NCI-H1105 treated with DMSO at 0.1 percent for 48 hours (cell line): ENCODE results near the gene DDX43.
"Not testable (repeated sequence)": the region's sequence is repeated elsewhere in the genome, so short reads cannot be mapped to it uniquely, and the experiment has no call there.

Experiments
- DNase-seq: peaks from one replicate; lab custom pipeline; 2025; lab: John Stamatoyannopoulos, UW

The DDX43 gene

DNA sequence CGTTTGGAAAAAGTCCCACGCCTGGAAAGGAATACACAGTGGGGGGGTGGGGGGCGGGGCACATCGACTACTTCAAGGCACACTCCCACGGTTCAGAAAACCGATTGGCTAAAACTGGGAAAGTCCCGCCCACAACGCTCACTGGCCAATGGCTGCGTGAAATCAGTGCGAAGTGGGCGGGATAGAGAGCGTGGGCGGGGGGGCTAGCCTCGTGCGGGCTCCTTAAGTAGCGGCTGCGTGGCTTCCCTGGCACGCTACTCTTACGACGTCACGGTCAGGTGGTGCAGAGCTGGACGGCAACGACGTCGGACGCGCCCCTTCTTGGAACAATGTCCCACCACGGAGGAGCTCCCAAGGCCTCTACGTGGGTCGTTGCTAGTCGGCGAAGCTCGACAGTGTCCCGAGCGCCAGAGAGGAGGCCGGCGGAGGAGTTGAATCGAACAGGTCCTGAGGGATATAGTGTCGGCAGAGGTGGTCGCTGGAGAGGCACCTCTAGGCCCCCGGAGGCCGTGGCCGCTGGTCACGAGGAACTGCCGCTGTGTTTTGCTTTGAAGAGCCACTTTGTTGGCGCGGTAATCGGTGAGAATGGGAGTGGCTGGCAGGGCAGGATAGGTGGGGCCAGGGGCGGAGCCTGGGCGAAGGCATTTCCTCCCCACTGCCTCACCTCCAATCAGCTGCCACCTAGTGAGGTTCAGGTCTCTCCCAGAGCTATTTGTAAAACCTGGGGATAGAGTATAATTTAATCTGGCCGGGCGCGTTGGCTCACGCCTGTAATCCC, at the start of gene DDX43:
Gene DDX43, plus strand, starts transcription at position 252 of the 778 bp plus-strand sequence. Its CDS starts 78 bp downstream, at position 330.
- DNase-seq = no peak

DNA sequence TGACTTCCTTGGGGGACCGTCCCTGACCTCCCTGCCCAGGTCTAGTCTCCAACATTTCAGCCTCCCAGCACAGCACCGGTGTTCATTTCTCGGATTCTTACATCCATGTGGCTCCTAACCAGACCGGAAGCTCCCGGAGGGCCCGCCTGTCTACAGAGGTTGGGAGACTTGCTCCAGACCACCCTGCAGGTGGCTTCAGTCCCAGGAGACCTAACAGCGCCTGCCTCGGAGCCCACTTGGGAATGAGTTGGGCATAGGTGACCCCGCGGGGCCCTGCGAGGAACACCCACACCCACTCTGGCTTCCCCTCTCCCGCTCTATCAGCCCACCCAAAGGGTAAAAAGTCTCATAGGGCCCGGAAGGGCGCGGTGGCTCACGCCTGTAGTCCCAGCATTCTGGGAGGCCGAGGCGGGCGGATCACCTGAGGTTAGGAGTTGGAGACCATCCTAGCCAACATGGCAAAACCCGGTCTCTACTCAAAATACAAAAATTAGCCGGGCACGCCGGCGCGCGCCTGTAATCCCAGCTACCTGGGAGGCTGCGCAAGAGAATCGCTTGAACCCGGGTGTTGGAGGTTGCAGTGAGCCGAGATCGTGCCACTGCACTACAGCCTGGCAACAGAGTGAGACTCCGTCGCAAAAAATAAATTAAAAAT, 46.0 kb upstream of the DDX43 start:
- no peak for DNase-seq

DNA sequence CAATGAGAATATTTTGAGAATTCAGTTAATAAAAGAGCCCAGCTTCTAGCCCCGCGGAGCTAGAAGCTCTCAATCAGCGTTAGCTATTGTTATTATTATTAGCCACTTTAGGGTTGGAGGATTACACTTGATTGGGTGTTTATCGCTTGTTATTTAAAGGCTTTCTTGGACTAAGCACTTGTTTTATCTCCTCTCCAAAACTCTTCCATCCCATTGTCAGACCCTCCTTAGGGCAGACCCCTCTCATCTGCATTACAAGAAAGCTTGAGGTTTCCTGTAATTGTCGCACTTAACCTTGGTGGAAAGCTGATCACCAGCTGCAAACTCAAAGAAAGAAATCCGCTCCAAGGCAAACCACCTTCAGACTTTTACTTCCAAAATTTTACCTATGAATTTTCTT, 45.3 kb upstream of the DDX43 start:
- no peak for DNase-seq

DNA sequence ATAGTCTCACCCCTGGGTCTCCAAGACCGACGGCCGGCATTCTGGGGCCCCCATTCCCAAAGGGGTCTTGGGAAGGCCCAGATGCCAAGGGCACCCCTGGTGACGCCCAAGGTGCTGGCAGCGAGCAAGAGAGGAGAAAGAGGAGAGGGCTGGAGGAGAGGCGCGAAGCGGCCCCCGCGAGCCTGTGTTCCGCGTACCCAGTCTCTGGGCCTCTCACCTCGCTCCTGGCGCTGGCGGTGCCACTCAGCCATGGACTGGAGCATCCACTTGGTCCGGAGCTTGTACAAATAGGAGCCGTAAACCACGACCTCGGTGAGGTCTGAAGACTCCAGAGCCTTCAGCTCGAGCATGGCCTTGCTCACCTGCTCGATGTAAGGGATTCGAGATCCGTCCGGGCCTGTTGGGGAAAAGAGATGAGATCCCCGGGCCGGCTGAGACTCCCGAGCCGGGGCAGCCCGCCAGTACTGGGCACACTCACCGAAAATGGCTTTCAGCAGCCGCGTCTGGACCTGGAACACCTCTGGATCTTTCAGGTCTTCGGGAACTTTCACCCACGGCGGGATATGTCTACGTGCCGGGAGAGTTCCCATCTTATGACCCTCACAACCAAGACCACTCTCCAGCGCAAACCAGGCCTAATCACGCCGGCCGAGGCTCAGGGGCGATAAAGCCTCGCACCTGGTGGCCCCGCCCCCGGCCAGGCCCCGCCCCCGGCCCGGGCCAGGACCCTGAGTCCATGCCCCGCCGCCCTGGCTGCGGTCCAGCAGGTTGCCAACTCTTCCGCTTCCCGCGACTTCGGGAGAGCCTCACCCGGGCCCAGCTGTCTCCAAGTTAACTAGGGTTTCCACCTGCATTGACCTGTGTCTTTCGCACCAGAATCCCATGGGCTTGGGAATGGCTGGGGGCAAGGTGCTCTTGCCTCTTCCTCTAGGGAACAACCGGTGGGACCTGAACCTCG, 40.7 kb upstream of the DDX43 start, which contains the start of gene DPPA5:
Gene DPPA5, minus strand, starts transcription at position 641 of the 958 bp plus-strand sequence. Its CDS starts 51 bp downstream, at position 590.
- DNase-seq = no peak

DNA sequence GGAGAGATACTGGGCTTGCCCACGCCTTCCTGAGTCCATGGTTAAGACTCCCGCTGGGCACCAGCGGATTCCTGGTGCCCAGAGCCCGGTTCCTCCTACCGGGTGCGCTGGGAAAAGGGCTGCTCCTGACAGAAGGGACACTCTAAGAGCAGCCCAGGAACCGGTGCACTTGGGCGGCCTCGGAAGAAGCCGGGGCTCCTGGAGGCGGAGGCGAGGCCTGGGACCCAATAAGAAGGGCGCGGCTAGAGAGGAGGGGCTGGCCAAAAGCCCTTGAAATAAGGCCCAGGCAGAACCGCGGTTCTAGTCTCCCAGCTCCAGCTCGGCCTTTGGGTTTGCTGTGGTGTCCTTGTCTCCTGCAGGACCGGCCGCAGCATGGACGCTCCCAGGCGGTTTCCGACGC, 32.3 kb upstream of the DDX43 start, which contains the start of gene KHDC3L:
Gene KHDC3L, plus strand, starts transcription at position 301 of the 400 bp plus-strand sequence. Its CDS starts 72 bp downstream, at position 373.
- DNase-seq = no peak

DNA sequence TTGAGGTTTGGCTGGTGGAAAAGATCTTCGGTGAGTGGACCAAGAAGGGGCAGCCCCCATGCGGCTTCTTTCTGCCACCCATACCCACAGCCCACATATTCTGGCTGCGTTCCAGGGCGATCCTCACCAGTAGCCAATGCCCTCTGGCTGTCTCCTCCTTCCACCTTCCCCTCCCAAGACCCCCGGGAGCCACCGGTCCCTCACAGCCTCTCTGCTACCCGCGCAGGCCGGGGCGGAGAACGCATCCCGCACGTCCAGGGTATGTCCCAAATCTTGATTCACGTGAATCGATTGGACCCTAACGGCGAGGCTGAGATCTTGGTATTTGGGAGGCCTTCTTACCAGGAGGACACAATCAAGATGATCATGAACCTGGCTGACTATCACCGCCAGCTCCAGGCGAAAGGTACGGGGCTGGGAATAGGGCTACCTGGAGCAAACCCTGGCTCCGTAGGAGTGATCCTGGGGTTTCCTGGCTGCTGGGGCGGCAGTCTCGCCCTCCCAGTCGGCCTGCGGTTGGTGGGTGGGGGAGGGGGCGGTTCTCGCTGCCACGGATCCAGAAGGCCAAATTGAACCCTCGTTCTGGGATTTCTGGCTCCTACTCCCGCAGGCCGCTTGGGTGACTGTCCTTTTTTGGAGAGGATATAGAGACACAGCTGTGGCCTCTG, 31.6 kb upstream of the DDX43 start:
- no peak for DNase-seq

DNA sequence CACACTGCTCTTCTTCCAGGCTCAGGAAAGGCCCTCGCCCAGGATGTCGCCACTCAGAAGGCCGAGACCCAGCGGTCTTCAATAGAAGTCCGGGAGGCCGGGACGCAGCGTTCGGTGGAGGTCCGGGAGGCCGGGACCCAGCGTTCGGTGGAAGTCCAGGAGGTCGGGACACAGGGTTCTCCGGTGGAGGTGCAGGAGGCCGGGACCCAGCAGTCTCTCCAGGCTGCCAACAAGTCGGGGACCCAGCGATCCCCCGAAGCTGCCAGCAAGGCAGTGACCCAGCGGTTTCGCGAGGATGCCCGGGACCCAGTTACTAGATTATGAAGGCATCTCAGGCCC, 31.1 kb upstream of the DDX43 start:
- DNase-seq = no peak

DNA sequence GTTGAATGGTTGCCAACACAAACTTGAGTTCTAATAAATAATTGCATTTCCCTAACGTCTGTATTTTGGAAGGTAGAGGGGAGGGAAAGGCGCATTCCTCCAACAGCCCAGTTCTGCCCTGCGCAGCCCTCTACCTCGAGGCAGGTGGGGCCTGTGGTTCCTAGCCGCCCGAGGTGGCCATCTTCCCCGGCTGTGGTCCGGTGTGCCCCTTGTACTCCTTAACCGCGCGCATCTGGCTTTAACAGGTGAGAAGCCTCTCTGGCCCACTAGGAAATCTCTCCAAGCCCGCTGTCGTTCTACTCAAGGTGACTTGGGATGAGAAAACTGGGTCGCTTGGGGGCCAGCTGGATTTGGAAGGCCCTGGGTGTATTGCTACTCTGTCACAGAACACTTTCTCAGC, 30.5 kb upstream of the DDX43 start:
- no peak for DNase-seq

DNA sequence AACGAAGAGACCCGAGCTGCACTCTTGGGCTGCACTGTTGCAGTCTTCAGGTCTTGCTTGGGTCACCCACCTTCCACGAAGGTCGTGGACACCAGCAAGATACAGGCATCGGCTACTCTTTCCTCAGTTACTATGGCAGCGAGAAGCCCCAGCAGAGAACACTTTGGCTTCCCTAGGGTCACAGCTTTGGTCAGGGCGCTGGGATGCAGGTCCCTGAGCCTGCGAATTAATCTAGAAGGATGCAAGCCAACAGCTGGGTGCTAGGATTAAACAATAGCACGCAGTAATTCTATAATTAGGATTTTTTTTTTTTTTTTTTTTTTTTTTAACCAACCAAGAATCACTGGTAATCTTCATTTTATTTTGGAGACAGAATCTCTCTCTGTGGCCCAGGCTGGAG, 30.1 kb upstream of the DDX43 start:
- no peak for DNase-seq

DNA sequence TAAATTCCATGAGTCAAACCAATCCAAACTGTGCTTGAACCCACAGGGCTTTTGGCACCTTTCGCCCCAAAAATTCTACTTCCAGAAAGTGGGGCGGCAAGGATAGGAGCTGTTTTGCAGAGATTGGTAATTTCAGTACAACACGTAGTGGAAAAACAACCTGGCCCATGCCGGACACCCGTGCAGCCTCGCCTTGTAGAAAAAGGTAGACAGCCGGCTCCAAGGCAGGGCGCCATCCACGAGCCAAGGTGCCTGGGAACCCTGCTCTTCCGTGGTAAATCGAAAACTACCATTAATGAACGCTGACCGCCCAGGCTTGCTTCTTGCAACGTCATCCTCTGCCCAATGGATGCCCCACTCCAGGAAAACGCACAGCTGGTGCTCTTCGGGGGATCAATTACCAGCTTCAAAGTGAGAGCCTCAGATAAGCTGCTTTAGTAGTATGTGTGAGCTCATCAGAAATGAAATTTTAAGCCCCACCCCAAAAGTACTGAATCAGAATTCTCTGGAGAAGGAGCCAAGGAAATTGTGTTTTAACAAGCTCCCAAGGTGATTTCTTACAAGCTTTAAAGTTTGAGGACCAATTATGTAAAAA, 26.8 kb upstream of the DDX43 start:
- DNase-seq = no peak

DNA sequence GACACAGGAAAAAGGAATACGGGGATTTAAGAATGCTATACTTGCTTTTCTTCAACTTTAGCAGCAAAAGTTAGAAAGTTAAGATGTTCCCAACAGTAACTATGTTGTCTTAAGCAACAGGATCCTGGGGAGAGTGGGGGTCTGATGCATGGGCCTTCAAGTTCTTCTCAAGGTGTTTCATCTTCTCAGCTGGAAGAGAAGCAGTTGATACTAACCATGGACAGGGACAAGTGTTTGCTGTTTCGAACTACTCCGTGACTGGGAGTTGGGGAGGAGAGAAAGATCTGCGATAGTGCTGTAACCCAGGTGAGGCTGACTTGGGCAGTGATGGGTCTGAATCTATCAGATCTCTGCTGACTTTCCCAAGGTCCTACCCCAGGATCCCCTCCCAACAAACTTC, 26.0 kb upstream of the DDX43 start:
- no peak for DNase-seq

DNA sequence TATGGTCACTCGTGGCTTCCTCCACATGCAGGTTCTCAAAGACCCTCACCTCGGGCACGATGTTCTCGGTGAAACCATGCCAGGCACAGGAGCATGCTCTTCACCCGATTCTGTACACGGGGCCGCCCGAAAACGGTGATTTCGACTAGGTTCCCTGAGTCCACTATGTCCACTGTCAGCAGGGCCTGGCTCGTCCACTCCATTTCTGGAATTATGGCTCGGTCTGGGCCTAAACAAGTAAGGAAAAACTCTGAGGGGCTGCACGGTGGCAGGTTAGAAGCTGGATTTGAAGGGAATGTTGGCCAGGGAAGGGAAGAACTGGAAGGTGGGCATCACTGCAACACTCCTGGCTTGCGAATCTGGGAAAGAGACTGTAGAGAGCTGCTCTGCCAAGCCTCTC, 25.5 kb upstream of the DDX43 start:
- DNase-seq = no peak

DNA sequence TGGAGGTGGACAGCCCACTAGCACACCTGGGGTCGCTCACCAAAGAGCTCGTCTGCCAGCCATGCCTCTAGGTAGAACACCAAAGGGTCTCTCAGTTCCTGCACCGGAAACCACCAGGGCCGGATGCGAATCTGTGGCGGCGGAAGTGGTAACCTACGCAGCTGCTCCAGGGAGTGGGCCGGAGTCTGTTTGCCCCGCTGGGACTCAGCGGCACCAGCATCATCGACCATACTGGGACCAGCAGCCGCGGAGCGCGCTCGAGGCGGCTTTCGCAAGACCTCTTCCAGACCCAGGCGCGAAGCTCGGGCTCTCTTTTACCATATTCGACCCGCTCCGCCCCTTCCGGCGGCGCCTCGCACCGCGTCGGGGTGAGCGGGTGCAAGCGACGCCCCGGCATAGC, 25.1 kb upstream of the DDX43 start, which contains the start of gene OOEP:
Gene OOEP, minus strand, starts transcription at position 335 of the 400 bp plus-strand sequence. Its CDS starts 105 bp downstream, at position 230.
- DNase-seq = no peak

DNA sequence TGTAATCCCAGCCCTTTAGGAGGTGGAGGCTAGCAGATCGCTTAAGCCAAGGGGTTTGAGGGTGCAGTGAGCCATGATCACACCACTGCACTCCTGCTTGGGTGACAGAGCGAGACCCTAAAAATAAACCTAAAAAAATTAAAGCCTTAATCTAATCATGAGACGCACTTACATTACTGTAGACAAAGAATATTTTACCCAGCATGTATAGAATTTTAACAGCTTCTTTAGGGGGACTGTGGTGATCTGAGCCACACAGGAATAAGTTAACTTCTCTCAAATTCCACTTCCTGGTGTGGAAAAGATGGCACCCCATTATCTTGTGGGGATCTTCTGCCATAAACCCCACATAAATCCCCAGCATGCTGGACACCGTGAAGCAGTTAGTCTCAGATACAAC, 22.6 kb upstream of the DDX43 start:
- no peak for DNase-seq

DNA sequence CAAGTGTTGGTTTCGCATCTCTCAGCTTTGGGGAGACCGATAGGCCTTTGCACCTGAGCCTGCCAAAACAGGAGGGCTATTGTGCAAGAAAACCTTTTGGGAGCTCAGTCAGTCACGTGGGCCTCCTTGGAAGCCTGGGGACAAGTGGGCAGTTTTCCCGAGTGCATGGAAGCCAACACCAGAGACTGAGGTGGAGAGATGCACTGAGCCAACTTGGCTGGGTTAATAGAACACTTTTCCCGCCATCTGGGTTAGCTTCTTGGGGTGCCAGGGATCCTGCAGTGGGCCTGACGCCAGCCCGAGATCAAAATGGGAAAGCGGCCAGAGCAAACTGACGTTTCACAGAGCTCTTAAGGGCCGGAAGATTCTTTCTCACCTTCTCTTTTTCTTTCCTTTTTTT, 22.1 kb upstream of the DDX43 start:
- DNase-seq = no peak

DNA sequence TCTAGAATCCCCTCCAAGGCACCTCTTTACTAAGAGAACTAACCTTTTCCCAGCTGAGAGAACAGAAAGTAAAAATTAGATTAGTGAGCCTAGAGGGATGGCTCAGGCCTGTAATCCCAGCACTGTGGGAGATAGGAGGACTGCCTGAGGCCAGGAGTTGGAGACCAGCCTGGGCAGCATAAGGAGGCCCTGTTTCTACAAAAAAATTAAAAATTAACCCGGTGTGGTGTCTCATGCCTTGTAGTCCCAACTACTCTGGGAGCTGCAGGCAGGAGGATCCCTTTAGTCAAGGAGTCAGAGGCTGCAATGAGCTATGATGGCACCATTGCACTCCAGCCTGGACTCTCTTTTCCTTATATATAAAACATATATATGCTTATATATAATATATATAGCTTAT, 19.4 kb upstream of the DDX43 start:
- no peak for DNase-seq

DNA sequence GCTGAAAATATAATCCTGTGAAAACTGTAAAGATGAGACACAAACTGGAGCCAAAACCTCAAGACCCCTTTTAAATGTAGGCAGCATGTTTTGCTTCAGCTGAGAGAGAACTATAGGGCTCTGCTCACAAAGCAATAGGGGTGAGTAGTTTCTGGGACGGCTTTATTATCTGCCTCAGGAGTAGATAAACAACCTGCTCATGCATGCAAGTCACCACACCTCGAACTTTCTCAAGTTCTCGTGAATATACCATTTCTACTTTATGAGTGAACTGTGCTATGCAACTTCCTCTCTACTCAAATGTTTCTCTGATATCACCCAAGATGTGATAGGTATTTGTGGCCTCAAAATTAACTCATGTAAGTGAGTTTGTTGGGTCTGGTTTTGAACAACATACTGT, 17.4 kb upstream of the DDX43 start:
- no peak for DNase-seq

DNA sequence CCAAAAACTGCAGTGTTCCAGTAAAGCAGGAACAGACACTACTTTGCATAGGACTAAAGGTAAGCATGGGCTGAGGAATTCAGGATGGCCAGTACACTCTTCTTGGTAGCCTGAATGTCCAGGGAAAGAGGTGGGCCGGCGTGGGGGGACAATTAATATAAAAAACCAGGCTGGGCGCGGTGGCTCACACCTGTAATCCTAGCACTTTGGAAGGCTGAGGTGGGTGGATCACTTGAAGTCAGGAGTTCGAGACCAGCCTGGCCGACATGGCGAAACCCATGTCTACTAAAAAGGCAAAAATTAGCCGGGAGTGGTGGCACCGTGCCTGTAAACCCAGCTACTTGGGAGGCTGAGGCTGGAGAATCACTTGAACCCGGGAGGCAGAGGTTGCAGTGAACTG, 13.1 kb upstream of the DDX43 start:
- not testable (repeated sequence) for DNase-seq

DNA sequence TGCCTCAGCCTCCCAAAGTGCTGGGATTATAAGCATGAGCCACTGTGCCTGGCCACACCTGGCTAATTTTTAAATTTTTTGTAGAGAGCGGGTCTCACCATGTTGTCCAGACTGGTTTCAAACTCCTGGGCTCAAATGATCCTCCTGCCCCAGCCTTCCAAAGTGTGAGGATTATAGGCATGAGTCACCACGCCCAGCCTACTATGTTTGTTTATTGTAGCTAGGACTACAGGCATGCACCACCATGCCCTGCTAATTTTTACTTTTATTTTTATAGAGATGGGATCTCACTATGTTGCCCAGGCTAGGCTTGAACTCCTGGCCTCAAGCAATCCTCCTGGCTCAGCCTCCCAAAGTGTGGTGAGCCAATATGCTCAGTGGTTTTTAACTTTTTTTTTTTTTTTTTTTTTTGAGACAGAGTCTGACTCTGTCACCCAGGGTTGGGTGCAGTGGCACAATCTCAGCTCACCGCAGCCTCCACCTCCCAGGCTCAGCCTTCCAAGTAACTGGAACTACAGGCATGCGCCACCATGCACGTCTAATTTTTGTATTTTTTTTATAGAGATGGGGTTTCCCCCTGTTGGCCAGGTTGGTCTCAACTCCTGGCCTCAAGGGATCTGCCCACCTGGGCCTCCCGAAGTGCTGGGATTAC, 12.0 kb upstream of the DDX43 start:
- DNase-seq = no peak

DNA sequence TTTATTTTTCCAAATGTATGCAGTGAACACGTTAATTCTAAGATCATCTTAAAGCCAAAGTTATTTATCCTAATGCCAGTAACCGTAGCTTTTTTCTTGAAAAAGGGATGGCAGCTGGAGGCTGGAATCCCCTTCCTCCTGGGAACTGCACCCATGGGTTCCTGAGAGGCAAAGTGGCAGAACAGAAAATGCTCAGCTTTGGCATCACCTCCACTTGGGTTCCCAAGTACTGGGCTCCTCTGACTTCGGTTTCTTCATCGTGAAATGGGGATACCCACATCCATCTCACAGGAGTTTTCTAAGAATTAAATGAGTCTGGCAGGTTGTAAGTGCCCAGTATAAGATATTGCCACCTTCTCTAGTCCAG, 6.2 kb upstream of the DDX43 start:
- no peak for DNase-seq
